Fibroblast of pulmonary artery (primary cell): ENCODE measurements around the gene ACBD6.

Experiments used
- DNase-seq: peaks from one replicate; pipeline ENCODE4 v3.0.0-alpha.2; 2010; ENCODE audit warnings: low read depth
- H3K4me3 ChIP-seq: replicated peaks from 2 replicates; pipeline ENCODE4 v1.5.1; 2011; ENCODE audit warnings: low read depth, mild to moderate bottlenecking, control low read depth, low read length, moderate library complexity
- TF ChIP-seq, protein P1 (sequence below): IDR thresholded peaks from 2 replicates; pipeline ENCODE4 v1.5.1; 2011; ENCODE audit warnings: mild to moderate bottlenecking, control low read depth, low read length, inconsistent platforms; ENCODE audit errors: missing control alignments

The ACBD6 gene

DNA sequence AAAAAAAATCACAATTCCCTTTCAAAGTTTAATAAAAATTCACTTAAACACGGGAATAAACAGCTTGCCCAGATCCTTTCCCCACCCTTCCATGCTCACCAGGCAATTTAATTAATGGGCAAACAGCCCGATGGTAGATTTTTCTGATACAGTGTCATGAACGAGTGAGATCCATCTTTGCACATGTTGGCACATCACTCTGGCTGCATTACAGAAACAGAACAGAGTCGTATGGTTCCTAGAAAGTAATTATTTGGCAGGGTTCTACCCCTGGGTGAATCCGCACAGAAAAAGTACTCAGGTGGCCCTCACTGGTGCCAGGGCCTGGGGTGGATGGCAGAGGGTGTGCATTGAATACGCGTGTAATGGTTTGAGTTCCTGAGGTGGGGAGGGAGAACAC lies 31.8 kb upstream of the ACBD6 start:
- DNase-seq = no peak
- no peak overlapping the region for H3K4me3 ChIP-seq
- TF ChIP-seq, protein P1, sequence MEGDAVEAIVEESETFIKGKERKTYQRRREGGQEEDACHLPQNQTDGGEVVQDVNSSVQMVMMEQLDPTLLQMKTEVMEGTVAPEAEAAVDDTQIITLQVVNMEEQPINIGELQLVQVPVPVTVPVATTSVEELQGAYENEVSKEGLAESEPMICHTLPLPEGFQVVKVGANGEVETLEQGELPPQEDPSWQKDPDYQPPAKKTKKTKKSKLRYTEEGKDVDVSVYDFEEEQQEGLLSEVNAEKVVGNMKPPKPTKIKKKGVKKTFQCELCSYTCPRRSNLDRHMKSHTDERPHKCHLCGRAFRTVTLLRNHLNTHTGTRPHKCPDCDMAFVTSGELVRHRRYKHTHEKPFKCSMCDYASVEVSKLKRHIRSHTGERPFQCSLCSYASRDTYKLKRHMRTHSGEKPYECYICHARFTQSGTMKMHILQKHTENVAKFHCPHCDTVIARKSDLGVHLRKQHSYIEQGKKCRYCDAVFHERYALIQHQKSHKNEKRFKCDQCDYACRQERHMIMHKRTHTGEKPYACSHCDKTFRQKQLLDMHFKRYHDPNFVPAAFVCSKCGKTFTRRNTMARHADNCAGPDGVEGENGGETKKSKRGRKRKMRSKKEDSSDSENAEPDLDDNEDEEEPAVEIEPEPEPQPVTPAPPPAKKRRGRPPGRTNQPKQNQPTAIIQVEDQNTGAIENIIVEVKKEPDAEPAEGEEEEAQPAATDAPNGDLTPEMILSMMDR = no peak

- H3K4me3 ChIP-seq = no peak overlapping the region
- peak; percentile 67 for DNase-seq
- TF ChIP-seq, protein P1 = peak; percentile 91
Observed at GRCh38 chr1:180533266-180533987, 31.1 kb upstream of the ACBD6 start.

DNA sequence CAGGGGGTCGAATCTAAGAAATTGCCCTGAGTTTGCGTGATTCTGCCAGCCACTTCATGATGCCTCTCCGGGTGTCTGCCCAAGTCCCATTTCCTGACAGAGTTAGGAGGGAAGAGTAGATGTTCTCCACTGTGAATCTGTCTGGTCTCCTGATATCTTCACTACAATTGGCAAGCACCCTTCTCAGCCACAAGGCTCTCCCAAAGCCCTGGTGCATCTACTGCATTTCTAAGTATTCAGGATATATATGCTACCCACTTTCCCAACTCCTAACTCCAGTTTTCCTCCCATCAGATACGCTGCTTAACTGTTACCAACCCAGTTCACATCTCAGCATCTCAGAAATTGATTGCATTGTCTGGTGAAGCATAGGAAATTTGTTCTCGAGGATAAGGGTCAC lies 30.5 kb upstream of the ACBD6 start:
- no peak for DNase-seq
- no peak overlapping the region for H3K4me3 ChIP-seq
- TF ChIP-seq, protein P1 = no peak

- no peak overlapping the region for H3K4me3 ChIP-seq
- peak; percentile 92 for DNase-seq
- TF ChIP-seq, protein P1 = no peak
Observed at GRCh38 chr1:180530501-180530900, 28.1 kb upstream of the ACBD6 start.

DNA sequence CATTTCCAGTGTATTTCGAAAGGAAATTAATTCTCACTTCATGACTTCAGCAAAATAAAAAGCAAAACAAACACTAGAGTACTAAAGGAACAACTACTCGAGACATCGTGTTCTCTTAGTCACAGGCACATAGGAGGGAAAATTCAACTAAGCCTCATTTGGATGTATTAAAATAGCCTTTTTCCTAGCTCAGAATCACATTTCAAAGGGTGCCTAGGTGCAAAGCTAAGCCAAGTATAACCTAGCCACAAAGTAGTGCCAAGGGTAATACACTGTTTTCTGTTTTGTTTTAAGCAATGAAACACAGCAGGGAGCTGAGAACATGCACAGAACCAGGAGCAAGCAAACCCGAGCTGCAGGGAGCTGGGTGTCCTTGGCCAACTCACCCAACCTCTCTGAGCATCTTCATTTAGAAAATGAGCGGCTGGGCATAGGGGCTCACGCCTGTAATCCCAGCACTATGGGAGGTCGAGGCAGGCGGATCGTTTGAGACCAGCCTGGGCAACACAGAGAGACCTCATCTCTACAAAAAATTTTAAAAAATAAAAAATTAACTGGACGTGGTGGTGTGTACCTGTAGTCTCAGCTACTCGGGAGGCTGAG lies 26.6 kb upstream of the ACBD6 start:
- TF ChIP-seq, protein P1 = no peak
- no peak overlapping the region for H3K4me3 ChIP-seq
- no peak for DNase-seq

DNA sequence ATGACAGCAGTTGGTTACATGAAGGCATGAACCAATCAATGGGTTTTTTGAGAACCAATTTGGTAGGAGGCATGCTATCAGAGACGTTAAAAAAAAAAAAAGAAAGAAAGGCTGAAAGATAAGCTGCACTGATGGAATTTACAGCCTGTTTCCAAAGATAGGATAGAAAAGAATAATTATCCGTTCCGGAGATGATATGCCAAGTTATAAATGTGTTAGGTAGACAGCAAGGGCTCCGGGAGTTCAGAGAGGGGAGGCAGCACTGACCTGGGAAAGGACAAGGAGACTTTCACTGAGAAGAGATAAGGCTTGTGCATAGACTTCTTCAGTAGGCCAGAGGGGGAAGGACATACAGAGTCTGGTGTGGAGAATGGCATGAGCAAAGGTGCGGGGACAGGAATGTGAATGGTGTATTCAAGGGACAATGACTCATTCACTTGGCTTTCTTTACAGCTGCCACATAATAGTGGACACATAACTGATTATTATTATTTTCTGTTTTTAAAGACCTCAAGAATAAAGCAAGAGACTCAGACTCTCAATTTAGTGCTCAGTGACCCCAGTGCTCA lies 24.8 kb upstream of the ACBD6 start:
- TF ChIP-seq, protein P1 = no peak
- DNase-seq = peak; percentile 60
- H3K4me3 ChIP-seq = no peak overlapping the region
